ENCODE results near the gene DNAH6. TPM values are rescaled to one million over a fixed set of nuclear protein-coding genes. Genes with fewer than 3 reads are reported as not detected.

DNAH6 gene
- total and polyA plus RNA-seq, 9 of the 15 experiments (the other 6 are each of a cell fraction or from before 2014, with no cell fraction given), result 0.01 to 0.04 (median 0.01) TPM; not detected in 5

- intact Hi-C loops (cut with micrococcal nuclease), result loop anchor here (2.0 to 5.0 kb wide), 2 partner anchors 433 to 803 kb away; no protein-coding TSS in a partner anchor
- POLR2A ChIA-PET, result no interaction called here
Measured at GRCh38 chr2:84494070-84494469, 22.2 kb upstream of the DNAH6 start.

More at GRCh38 chr2:84494070-84494469, 22.2 kb upstream of the DNAH6 start:
- no TSS peak for BruUV-seq (replicated peaks)
- Histone ChIP-seq H3K9ac (ENCODE audit: insufficient read depth in 1 of 2, low read depth in 2 of 2, low read length in 2 of 2) (no peak overlapping the region), H4K20me1 (replicated peaks; ENCODE audit: control insufficient read depth, insufficient read depth, low read length) (no peaks in the 10 kb centered on the region; the same call in 1 of the 2 replicates), H3K4me3 (no peak overlapping the region), H3K4me1 (replicated peaks in 1 of 2; ENCODE audit: control insufficient read depth in 2 of 2, insufficient read depth in 2 of 2, low read length in 2 of 2) (no peaks in the 10 kb centered on the region), H3K9me3 (replicated peaks; ENCODE audit: control insufficient read depth, insufficient read depth, low read depth, low read length) (no peaks in the 10 kb centered on the region), H3K27ac (ENCODE audit: extremely low read depth, low read depth, low read length) (no peak overlapping the region), H3K79me2 (ENCODE audit: control insufficient read depth, insufficient read depth, low read length) (no peaks in the 10 kb centered on the region), H3K36me3 (ENCODE audit: control insufficient read depth, insufficient read depth, low read length) (no peaks in the 10 kb centered on the region), H2AFZ (ENCODE audit: low read depth, low read length) (no peak overlapping the region), H3K27me3 (ENCODE audit: control insufficient read depth in 2 of 2, insufficient read depth in 2 of 2, low read length in 2 of 2) (0 out of 5 replicates have a peak, but pooled peaks cover 0 to 3% of the 10 kb centered on the region in 2 experiments), H3K9me1 (ENCODE audit: control insufficient read depth, insufficient read depth, low read length) (no peaks in the 10 kb centered on the region), H3K4me2 (ENCODE audit: insufficient read depth, low read length) (no peak overlapping the region)
- FAIRE-seq (no peak), DNase-seq (ENCODE audit: extremely low read depth in 1 of 4, low spot score in 3 of 4) (no peak), ATAC-seq (no peak)
- CTCF ChIA-PET (ENCODE audit: low intra/inter-chr PET ratio), result no interaction called here
- 0% methylated on average over 4 of the region's 4 CpGs for WGBS (ENCODE audit: insufficient coverage, low coverage, missing lambda C conversion rate)
- in situ Hi-C loops (cut with MboI), result no loop called here
- TF ChIP-seq CC2D1A (IDR thresholded peaks at IDR 0.05), result no peak
- TF ChIP-seq SRSF1 (IDR thresholded peaks at IDR 0.05; ENCODE audit: low read depth, low read length), result no peak
- TF ChIP-seq TAL1 (IDR thresholded peaks at IDR 0.05), result no peak
- no peak for TF ChIP-seq ZNF408 (CRISPR knock-in tag; IDR thresholded peaks at IDR 0.05; ENCODE audit: low read depth)
- TF ChIP-seq, protein P1, sequence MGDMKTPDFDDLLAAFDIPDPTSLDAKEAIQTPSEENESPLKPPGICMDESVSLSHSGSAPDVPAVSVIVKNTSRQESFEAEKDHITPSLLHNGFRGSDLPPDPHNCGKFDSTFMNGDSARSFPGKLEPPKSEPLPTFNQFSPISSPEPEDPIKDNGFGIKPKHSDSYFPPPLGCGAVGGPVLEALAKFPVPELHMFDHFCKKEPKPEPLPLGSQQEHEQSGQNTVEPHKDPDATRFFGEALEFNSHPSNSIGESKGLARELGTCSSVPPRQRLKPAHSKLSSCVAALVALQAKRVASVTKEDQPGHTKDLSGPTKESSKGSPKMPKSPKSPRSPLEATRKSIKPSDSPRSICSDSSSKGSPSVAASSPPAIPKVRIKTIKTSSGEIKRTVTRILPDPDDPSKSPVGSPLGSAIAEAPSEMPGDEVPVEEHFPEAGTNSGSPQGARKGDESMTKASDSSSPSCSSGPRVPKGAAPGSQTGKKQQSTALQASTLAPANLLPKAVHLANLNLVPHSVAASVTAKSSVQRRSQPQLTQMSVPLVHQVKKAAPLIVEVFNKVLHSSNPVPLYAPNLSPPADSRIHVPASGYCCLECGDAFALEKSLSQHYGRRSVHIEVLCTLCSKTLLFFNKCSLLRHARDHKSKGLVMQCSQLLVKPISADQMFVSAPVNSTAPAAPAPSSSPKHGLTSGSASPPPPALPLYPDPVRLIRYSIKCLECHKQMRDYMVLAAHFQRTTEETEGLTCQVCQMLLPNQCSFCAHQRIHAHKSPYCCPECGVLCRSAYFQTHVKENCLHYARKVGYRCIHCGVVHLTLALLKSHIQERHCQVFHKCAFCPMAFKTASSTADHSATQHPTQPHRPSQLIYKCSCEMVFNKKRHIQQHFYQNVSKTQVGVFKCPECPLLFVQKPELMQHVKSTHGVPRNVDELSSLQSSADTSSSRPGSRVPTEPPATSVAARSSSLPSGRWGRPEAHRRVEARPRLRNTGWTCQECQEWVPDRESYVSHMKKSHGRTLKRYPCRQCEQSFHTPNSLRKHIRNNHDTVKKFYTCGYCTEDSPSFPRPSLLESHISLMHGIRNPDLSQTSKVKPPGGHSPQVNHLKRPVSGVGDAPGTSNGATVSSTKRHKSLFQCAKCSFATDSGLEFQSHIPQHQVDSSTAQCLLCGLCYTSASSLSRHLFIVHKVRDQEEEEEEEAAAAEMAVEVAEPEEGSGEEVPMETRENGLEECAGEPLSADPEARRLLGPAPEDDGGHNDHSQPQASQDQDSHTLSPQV (IDR thresholded peaks at IDR 0.05), result no peak
- TF ChIP-seq, protein P2, sequence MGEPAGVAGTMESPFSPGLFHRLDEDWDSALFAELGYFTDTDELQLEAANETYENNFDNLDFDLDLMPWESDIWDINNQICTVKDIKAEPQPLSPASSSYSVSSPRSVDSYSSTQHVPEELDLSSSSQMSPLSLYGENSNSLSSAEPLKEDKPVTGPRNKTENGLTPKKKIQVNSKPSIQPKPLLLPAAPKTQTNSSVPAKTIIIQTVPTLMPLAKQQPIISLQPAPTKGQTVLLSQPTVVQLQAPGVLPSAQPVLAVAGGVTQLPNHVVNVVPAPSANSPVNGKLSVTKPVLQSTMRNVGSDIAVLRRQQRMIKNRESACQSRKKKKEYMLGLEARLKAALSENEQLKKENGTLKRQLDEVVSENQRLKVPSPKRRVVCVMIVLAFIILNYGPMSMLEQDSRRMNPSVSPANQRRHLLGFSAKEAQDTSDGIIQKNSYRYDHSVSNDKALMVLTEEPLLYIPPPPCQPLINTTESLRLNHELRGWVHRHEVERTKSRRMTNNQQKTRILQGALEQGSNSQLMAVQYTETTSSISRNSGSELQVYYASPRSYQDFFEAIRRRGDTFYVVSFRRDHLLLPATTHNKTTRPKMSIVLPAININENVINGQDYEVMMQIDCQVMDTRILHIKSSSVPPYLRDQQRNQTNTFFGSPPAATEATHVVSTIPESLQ (CRISPR knock-in tag; IDR thresholded peaks at IDR 0.05), result no peak
- TF ChIP-seq, protein P3, sequence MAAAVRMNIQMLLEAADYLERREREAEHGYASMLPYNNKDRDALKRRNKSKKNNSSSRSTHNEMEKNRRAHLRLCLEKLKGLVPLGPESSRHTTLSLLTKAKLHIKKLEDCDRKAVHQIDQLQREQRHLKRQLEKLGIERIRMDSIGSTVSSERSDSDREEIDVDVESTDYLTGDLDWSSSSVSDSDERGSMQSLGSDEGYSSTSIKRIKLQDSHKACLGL (CRISPR knock-in tag; IDR thresholded peaks at IDR 0.05; ENCODE audit: borderline replicate concordance, poor library complexity, severe bottlenecking), result no peak
- TF ChIP-seq ZNF639 (CRISPR knock-in tag; conservative IDR thresholded peaks at IDR 0.05 in 1 of 2, IDR thresholded peaks at IDR 0.05 in 1 of 2), result no peak
- no peak for TF ChIP-seq ZNF253 (CRISPR knock-in tag; conservative IDR thresholded peaks at IDR 0.05)
- no peak for TF ChIP-seq HDAC3 (IDR thresholded peaks at IDR 0.05; ENCODE audit: borderline replicate concordance, partially characterized antibody)
- TF ChIP-seq RBM34 (IDR thresholded peaks at IDR 0.05; ENCODE audit: borderline replicate concordance, insufficient read depth, low read length), result no peak
- no peak for TF ChIP-seq CBX1 (IDR thresholded peaks at IDR 0.05; ENCODE audit: low read depth)
